ENCODE results near the gene ACTR1B. TPM values are rescaled to one million over a fixed set of nuclear protein-coding genes. Genes with fewer than 3 reads are reported as not detected.
"Not testable (repeated sequence)": the region's sequence is repeated elsewhere in the genome, so short reads cannot be mapped to it uniquely, and the experiment has no call there.

The ACTR1B gene
- total and polyA plus RNA-seq, 2 experiments from 2014 or later: 27.2 to 42.5 TPM

DNA sequence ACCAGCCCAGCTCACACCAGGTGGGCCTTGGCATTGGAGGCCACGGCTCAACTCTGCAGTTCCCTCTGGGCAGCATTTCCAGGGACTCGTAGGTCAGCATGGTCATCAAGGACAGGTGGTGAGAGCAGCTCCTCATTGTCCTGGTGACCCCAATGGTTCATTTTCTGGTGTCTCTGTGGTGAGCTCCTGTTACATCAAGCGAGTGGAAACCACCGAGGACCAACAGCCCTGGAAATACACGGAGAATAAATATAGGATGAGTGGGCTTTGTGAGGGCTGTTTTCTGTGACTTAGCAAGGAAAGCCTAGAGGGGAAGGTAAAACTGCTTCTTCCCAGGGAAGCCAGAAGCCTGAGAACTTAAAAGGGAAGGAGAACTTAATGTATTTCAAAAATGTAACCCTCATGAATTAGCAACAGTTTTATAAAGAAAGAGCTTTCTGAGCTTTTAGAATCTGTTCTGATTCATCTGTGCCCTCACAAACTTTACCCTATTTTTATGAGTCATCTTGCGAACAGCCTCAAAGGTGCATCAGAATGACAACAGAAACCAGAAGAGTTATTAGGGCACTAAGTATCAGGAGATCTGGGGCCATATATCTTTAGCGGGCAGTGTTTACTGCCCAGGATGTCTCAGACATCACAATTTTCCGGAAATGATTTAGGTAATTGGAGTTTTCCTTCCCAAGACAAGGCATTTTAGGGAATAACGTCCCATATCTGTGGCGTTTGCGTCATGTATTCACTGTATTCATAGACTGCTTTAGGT lies 24.4 kb upstream of the ACTR1B start:
- DNase-seq (ENCODE audit: low spot score): no peak
- Mint-ChIP-seq H3K4me1 (peaks cover 17% of the 10 kb centered on the region), H3K27me3 (ENCODE audit: insufficient read depth, low read depth, poor library complexity) (peaks cover 4% of the 10 kb centered on the region), H3K4me3 (no peak overlapping the region), H3K36me3 (ENCODE audit: low read depth) (no peaks in the 10 kb centered on the region), H3K9me3 (peaks cover 7% of the 10 kb centered on the region; the same call in 2 of the 3 replicates), H3K27ac (peak overlapping the region; percentile 73; the same call in 1 of the 2 replicates)
- no peak overlapping the region for H3K4me2 ChIP-seq
- no peaks in the 10 kb centered on the region for H3K9me2 ChIP-seq (ENCODE audit: insufficient read depth)
- TF ChIP-seq, protein P1, sequence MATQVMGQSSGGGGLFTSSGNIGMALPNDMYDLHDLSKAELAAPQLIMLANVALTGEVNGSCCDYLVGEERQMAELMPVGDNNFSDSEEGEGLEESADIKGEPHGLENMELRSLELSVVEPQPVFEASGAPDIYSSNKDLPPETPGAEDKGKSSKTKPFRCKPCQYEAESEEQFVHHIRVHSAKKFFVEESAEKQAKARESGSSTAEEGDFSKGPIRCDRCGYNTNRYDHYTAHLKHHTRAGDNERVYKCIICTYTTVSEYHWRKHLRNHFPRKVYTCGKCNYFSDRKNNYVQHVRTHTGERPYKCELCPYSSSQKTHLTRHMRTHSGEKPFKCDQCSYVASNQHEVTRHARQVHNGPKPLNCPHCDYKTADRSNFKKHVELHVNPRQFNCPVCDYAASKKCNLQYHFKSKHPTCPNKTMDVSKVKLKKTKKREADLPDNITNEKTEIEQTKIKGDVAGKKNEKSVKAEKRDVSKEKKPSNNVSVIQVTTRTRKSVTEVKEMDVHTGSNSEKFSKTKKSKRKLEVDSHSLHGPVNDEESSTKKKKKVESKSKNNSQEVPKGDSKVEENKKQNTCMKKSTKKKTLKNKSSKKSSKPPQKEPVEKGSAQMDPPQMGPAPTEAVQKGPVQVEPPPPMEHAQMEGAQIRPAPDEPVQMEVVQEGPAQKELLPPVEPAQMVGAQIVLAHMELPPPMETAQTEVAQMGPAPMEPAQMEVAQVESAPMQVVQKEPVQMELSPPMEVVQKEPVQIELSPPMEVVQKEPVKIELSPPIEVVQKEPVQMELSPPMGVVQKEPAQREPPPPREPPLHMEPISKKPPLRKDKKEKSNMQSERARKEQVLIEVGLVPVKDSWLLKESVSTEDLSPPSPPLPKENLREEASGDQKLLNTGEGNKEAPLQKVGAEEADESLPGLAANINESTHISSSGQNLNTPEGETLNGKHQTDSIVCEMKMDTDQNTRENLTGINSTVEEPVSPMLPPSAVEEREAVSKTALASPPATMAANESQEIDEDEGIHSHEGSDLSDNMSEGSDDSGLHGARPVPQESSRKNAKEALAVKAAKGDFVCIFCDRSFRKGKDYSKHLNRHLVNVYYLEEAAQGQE (IDR thresholded peaks at IDR 0.05; ENCODE audit: unreplicated experiment): no peak
- ATAC-seq: no peak
- no peaks in the 10 kb centered on the region for H3K36me3 ChIP-seq (ENCODE audit: insufficient read depth)
- H3K4me3 ChIP-seq: no peak overlapping the region
- no peaks in the 10 kb centered on the region for H3K27me3 ChIP-seq (ENCODE audit: insufficient read depth)
- H2AFZ ChIP-seq: no peak overlapping the region
- no peaks in the 10 kb centered on the region for H3K79me2 ChIP-seq (replicated peaks; ENCODE audit: insufficient read depth)
- no peaks in the 10 kb centered on the region for H3F3A ChIP-seq (replicated peaks; ENCODE audit: low read depth)
- no peak overlapping the region for H3K27ac ChIP-seq (ENCODE audit: low read depth)
- peaks cover 13% of the 10 kb centered on the region; the same call in 1 of the 2 replicates for H3K4me1 ChIP-seq (ENCODE audit: insufficient read depth)
- H4K20me1 ChIP-seq (replicated peaks; ENCODE audit: insufficient read depth): no peaks in the 10 kb centered on the region

DNA sequence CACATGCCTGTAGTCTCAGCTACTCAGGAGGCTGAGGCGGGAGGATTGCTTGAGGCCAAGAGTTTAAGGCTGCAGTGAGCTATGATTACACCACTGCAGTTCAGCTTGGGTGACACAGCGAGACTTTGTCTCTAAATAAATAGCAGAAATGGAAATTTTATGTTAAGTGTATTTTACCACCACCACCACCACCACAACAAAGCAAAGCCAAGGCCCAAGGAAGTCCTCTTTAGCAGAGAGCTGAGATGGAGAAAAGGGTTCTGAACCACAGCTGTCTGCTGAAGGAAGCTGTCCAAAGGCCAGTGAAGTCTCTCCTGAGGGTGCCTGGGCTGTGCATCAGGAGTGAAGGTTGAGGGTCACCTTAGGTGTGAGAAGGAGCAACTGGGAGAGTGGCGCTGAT lies 23.4 kb upstream of the ACTR1B start:
- H3K9me3 Mint-ChIP-seq; H3K79me2 ChIP-seq (replicated peaks; ENCODE audit: insufficient read depth); H3K4me3 Mint-ChIP-seq; H3K27me3 ChIP-seq (ENCODE audit: insufficient read depth); H3K4me2 ChIP-seq; H3F3A ChIP-seq (replicated peaks; ENCODE audit: low read depth); H2AFZ ChIP-seq; H3K27ac ChIP-seq (ENCODE audit: low read depth); ATAC-seq; H3K36me3 ChIP-seq (ENCODE audit: insufficient read depth); H3K27ac Mint-ChIP-seq; H3K27me3 Mint-ChIP-seq (ENCODE audit: insufficient read depth, low read depth, poor library complexity); H4K20me1 ChIP-seq (replicated peaks; ENCODE audit: insufficient read depth); H3K36me3 Mint-ChIP-seq (ENCODE audit: low read depth); DNase-seq (ENCODE audit: low spot score); H3K9me2 ChIP-seq (ENCODE audit: insufficient read depth); H3K4me3 ChIP-seq: not testable (repeated sequence)
- peaks cover 17% of the 10 kb centered on the region for H3K4me1 Mint-ChIP-seq
- H3K4me1 ChIP-seq (ENCODE audit: insufficient read depth): peaks cover 13% of the 10 kb centered on the region; the same call in 1 of the 2 replicates

DNA sequence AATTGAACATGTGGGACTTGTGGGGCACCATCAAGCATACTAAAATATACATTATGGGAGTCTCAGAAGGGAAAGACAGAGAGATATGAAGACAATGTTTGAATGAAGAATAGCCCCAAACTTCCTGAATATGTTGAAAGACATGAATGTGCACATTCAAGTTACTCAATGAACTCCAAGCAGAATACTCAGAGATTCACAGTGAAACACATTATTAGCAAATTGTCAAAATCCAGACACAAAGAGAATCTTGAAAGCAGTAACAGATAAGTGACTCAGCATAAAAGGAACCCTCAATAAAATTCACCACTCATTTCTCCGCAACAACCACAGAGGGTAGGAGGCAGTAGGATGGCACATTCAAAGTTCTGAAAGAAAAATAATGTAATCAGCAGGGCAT lies 14.5 kb upstream of the ACTR1B start:
- Histone ChIP-seq H3K27ac (ENCODE audit: low read depth) (no peak overlapping the region), H2AFZ (no peak overlapping the region), H3K27me3 (ENCODE audit: insufficient read depth) (no peaks in the 10 kb centered on the region), H3K4me1 (ENCODE audit: insufficient read depth) (peaks cover 7% of the 10 kb centered on the region; the same call in 1 of the 2 replicates), H3K79me2 (replicated peaks; ENCODE audit: insufficient read depth) (no peaks in the 10 kb centered on the region), H3K4me2 (no peak overlapping the region), H3K4me3 (no peak overlapping the region), H3F3A (replicated peaks; ENCODE audit: low read depth) (no peaks in the 10 kb centered on the region), H3K9me2 (ENCODE audit: insufficient read depth) (0 out of 2 replicates have a peak, but pooled peaks cover 4% of the 10 kb centered on the region), H3K36me3 (ENCODE audit: insufficient read depth) (no peaks in the 10 kb centered on the region), H4K20me1 (replicated peaks; ENCODE audit: insufficient read depth) (no peaks in the 10 kb centered on the region)
- no peak overlapping the region for H3K4me3 Mint-ChIP-seq
- H3K36me3 Mint-ChIP-seq (ENCODE audit: low read depth): peaks cover 17% of the 10 kb centered on the region; the same call in 2 of the 3 replicates
- H3K4me1 Mint-ChIP-seq: peaks cover 9% of the 10 kb centered on the region; the same call in 2 of the 3 replicates
- no peak for ATAC-seq
- peaks cover 5% of the 10 kb centered on the region for H3K27me3 Mint-ChIP-seq (ENCODE audit: insufficient read depth, low read depth, poor library complexity)
- DNase-seq (ENCODE audit: low spot score): no peak
- peaks cover 28% of the 10 kb centered on the region for H3K9me3 Mint-ChIP-seq
- no peak overlapping the region; the same call in 1 of the 2 replicates for H3K27ac Mint-ChIP-seq
- TF ChIP-seq ZNF114 (CRISPR knock-in tag; IDR thresholded peaks at IDR 0.05): no peak
- TF ChIP-seq, protein P2, sequence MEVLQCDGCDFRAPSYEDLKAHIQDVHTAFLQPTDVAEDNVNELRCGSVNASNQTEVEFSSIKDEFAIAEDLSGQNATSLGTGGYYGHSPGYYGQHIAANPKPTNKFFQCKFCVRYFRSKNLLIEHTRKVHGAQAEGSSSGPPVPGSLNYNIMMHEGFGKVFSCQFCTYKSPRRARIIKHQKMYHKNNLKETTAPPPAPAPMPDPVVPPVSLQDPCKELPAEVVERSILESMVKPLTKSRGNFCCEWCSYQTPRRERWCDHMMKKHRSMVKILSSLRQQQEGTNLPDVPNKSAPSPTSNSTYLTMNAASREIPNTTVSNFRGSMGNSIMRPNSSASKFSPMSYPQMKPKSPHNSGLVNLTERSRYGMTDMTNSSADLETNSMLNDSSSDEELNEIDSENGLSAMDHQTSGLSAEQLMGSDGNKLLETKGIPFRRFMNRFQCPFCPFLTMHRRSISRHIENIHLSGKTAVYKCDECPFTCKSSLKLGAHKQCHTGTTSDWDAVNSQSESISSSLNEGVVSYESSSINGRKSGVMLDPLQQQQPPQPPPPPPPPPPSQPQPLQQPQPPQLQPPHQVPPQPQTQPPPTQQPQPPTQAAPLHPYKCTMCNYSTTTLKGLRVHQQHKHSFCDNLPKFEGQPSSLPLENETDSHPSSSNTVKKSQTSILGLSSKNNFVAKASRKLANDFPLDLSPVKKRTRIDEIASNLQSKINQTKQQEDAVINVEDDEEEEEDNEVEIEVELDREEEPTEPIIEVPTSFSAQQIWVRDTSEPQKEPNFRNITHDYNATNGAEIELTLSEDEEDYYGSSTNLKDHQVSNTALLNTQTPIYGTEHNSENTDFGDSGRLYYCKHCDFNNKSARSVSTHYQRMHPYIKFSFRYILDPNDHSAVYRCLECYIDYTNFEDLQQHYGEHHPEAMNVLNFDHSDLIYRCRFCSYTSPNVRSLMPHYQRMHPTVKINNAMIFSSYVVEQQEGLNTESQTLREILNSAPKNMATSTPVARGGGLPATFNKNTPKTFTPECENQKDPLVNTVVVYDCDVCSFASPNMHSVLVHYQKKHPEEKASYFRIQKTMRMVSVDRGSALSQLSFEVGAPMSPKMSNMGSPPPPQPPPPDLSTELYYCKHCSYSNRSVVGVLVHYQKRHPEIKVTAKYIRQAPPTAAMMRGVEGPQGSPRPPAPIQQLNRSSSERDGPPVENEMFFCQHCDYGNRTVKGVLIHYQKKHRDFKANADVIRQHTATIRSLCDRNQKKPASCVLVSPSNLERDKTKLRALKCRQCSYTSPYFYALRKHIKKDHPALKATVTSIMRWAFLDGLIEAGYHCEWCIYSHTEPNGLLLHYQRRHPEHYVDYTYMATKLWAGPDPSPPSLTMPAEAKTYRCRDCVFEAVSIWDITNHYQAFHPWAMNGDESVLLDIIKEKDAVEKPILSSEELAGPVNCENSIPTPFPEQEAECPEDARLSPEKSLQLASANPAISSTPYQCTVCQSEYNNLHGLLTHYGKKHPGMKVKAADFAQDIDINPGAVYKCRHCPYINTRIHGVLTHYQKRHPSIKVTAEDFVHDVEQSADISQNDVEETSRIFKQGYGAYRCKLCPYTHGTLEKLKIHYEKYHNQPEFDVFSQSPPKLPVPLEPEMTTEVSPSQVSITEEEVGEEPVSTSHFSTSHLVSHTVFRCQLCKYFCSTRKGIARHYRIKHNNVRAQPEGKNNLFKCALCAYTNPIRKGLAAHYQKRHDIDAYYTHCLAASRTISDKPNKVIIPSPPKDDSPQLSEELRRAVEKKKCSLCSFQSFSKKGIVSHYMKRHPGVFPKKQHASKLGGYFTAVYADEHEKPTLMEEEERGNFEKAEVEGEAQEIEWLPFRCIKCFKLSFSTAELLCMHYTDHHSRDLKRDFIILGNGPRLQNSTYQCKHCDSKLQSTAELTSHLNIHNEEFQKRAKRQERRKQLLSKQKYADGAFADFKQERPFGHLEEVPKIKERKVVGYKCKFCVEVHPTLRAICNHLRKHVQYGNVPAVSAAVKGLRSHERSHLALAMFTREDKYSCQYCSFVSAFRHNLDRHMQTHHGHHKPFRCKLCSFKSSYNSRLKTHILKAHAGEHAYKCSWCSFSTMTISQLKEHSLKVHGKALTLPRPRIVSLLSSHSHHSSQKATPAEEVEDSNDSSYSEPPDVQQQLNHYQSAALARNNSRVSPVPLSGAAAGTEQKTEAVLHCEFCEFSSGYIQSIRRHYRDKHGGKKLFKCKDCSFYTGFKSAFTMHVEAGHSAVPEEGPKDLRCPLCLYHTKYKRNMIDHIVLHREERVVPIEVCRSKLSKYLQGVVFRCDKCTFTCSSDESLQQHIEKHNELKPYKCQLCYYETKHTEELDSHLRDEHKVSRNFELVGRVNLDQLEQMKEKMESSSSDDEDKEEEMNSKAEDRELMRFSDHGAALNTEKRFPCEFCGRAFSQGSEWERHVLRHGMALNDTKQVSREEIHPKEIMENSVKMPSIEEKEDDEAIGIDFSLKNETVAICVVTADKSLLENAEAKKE (CRISPR knock-in tag; IDR thresholded peaks at IDR 0.05): no peak
- TF ChIP-seq JUNB (IDR thresholded peaks at IDR 0.05; ENCODE audit: unreplicated experiment): no peak
- no peak for TF ChIP-seq EZH2phosphoT487 (IDR thresholded peaks at IDR 0.05; ENCODE audit: unreplicated experiment)

Data from GM23338 (cell line).